Mesendoderm (in vitro differentiated cells): ENCODE results near the gene SMIM12.

ENCODE experiments used
- DNase-seq: peaks from one replicate; pipeline ENCODE4 v3.0.0; 2013
- H2AK5ac ChIP-seq: 2 replicates; pipeline ENCODE4 v1.6.1; 2013; ENCODE audit warnings: low read length, inconsistent platforms
- H2BK120ac ChIP-seq: 2 replicates; pipeline ENCODE4 v1.6.1; 2013; ENCODE audit warnings: low read depth, mild to moderate bottlenecking, low read length, moderate library complexity, mixed read lengths
- H2BK15ac ChIP-seq: replicated peaks from 2 replicates; pipeline ENCODE4 v1.6.1; 2013; ENCODE audit warnings: low read depth, mild to moderate bottlenecking, moderate library complexity
- H2BK5ac ChIP-seq: 2 replicates; pipeline ENCODE4 v1.6.1; 2013; ENCODE audit warnings: low read length, inconsistent platforms
- H3K18ac ChIP-seq: 2 replicates; pipeline ENCODE4 v1.6.1; 2013; ENCODE audit warnings: mild to moderate bottlenecking, low read length, mixed read lengths
- H3K23ac ChIP-seq: one replicate; pipeline ENCODE4 v1.6.1; 2013; ENCODE audit warnings: low read length
- H3K27ac ChIP-seq: 2 replicates; pipeline ENCODE4 v1.5.1; 2013; ENCODE audit warnings: low read depth, mild to moderate bottlenecking, inconsistent platforms, low read length, moderate library complexity
- H3K27me3 ChIP-seq: 2 replicates; pipeline ENCODE4 v1.6.1; 2013; ENCODE audit warnings: low read length, control low read depth, mild to moderate bottlenecking, inconsistent platforms; ENCODE audit not compliant: insufficient read depth, poor library complexity
- H3K36me3 ChIP-seq: 2 replicates; pipeline ENCODE4 v1.6.1; 2013; ENCODE audit warnings: low read length, inconsistent platforms; ENCODE audit not compliant: control insufficient read depth, insufficient read depth
- H3K4ac ChIP-seq: one replicate; pipeline ENCODE4 v1.6.1; 2013; ENCODE audit warnings: low read depth, mild to moderate bottlenecking, low read length, moderate library complexity
- H3K4me1 ChIP-seq: 2 replicates; pipeline ENCODE4 v1.6.1; 2013; ENCODE audit warnings: low read depth, low read length, inconsistent platforms; ENCODE audit not compliant: control insufficient read depth
- H3K4me2 ChIP-seq: 2 replicates; pipeline ENCODE4 v1.6.1; 2013; ENCODE audit warnings: low read length
- H3K4me3 ChIP-seq: 2 replicates; pipeline ENCODE4 v1.5.1; 2013; ENCODE audit warnings: mild to moderate bottlenecking, low read length
- H3K56ac ChIP-seq: one replicate; pipeline ENCODE4 v1.6.1; 2013; ENCODE audit warnings: low read length
- H3K79me1 ChIP-seq: 2 replicates; pipeline ENCODE4 v1.6.1; 2013; ENCODE audit warnings: low read length, inconsistent platforms
- H3K79me2 ChIP-seq: 2 replicates; pipeline ENCODE4 v1.6.1; 2013; ENCODE audit warnings: mild to moderate bottlenecking, low read length; ENCODE audit not compliant: control insufficient read depth, insufficient read depth
- H3K9ac ChIP-seq: 2 replicates; pipeline ENCODE4 v1.6.1; 2013; ENCODE audit warnings: low read length, inconsistent platforms
- H4K5ac ChIP-seq: one replicate; pipeline ENCODE4 v1.6.1; 2013; ENCODE audit warnings: low read length
- H4K8ac ChIP-seq: one replicate; pipeline ENCODE4 v1.6.1; 2013; ENCODE audit warnings: low read depth, mild to moderate bottlenecking, control low read depth, low read length, moderate library complexity
- WGBS: extraction: QIAGEN DNeasy Blood & Tissue Kit; methylation state at CpG from one replicate; pipeline ENCODE4 v1.1.7; 2013; ENCODE audit warnings: low lambda C conversion rate, missing lambda C conversion rate; ENCODE audit not compliant: insufficient coverage; ENCODE audit errors: extremely low coverage; 5-methylcytosine and 5-hydroxymethylcytosine counted together

SMIM12 gene

GRCh38 chr1:34868230-34869049, 8.9 kb upstream of the SMIM12 start:
- no peaks in the 10 kb centered on the region for H3K36me3 ChIP-seq
- H3K27ac ChIP-seq, result no peak overlapping the region
- H3K23ac ChIP-seq, result no peak overlapping the region
- H3K4ac ChIP-seq, result no peak overlapping the region
- no peak overlapping the region for H2AK5ac ChIP-seq
- H2BK15ac ChIP-seq, result no peak overlapping the region
- no peaks in the 10 kb centered on the region for H3K27me3 ChIP-seq
- no peaks in the 10 kb centered on the region for H3K4me1 ChIP-seq
- H3K79me1 ChIP-seq, result no peaks in the 10 kb centered on the region
- no peak overlapping the region for H3K4me3 ChIP-seq
- H2BK5ac ChIP-seq, result no peak overlapping the region
- H4K8ac ChIP-seq, result no peak overlapping the region
- H3K9ac ChIP-seq, result no peak overlapping the region
- no peak overlapping the region for H3K4me2 ChIP-seq
- no peak overlapping the region for H3K56ac ChIP-seq
- DNase-seq, result no peak
- H2BK120ac ChIP-seq, result no peak overlapping the region
- no peaks in the 10 kb centered on the region for H3K79me2 ChIP-seq
- WGBS, result no CpG with 5 or more reads among the region's 44 CpGs
- H4K5ac ChIP-seq, result no peak overlapping the region
- no peak overlapping the region for H3K18ac ChIP-seq

- H3K27ac ChIP-seq, result no peak overlapping the region
- no CpG with 5 or more reads among the region's 6 CpGs for WGBS
- H4K8ac ChIP-seq, result no peak overlapping the region
- H3K18ac ChIP-seq, result no peak overlapping the region
- H3K36me3 ChIP-seq, result no peaks in the 10 kb centered on the region
- no peak overlapping the region for H2BK5ac ChIP-seq
- no peak for DNase-seq
- no peak overlapping the region for H3K56ac ChIP-seq
- no peaks in the 10 kb centered on the region for H3K27me3 ChIP-seq
- no peak overlapping the region for H2AK5ac ChIP-seq
- H3K23ac ChIP-seq, result no peak overlapping the region
- no peak overlapping the region for H2BK15ac ChIP-seq
- no peaks in the 10 kb centered on the region for H3K79me1 ChIP-seq
- H3K9ac ChIP-seq, result no peak overlapping the region
- no peak overlapping the region for H3K4ac ChIP-seq
- H4K5ac ChIP-seq, result no peak overlapping the region
- no peaks in the 10 kb centered on the region for H3K4me1 ChIP-seq
- no peak overlapping the region for H3K4me3 ChIP-seq
- H3K4me2 ChIP-seq, result no peak overlapping the region
- no peak overlapping the region for H2BK120ac ChIP-seq
- H3K79me2 ChIP-seq, result no peaks in the 10 kb centered on the region
These were observed 7.9 kb upstream of the SMIM12 start for GRCh38 chr1:34867415-34867814.

- H3K27me3 ChIP-seq, result no peaks in the 10 kb centered on the region
- no peak overlapping the region for H3K4ac ChIP-seq
- DNase-seq, result no peak
These were observed 7.2 kb upstream of the SMIM12 start for GRCh38 chr1:34866762-34867109.

GRCh38 chr1:34865981-34866761, 6.6 kb upstream of the SMIM12 start:
- Histone ChIP-seq H3K4ac (no peak overlapping the region), H3K56ac (peak overlapping the region; percentile 94), H3K27me3 (no peaks in the 10 kb centered on the region), H2BK120ac (peak overlapping the region; percentile 31), H2BK5ac (no peak overlapping the region), H3K4me1 (no peaks in the 10 kb centered on the region), H3K36me3 (no peaks in the 10 kb centered on the region), H3K9ac (peak overlapping the region; percentile 77), H3K18ac (peak overlapping the region; percentile 85), H3K79me1 (no peaks in the 10 kb centered on the region), H4K5ac (no peak overlapping the region), H3K79me2 (no peaks in the 10 kb centered on the region), H3K27ac (no peak overlapping the region), H2AK5ac (no peak overlapping the region), H3K4me3 (peak overlapping the region; percentile 47), H4K8ac (peak overlapping the region; percentile 91), H3K4me2 (peak overlapping the region; percentile 81), H3K23ac (no peak overlapping the region), H2BK15ac (peak overlapping the region; percentile 10)
- peak; percentile 80 for DNase-seq
- no CpG with 5 or more reads among the region's 81 CpGs for WGBS

More at GRCh38 chr1:34866762-34867109, 7.2 kb upstream of the SMIM12 start:
- Histone ChIP-seq H3K79me1 (no peaks in the 10 kb centered on the region), H2AK5ac (no peak overlapping the region), H3K23ac (no peak overlapping the region), H3K56ac (peak overlapping the region; percentile 78), H3K4me2 (no peak overlapping the region), H3K27ac (no peak overlapping the region), H2BK15ac (no peak overlapping the region), H3K4me3 (no peak overlapping the region), H2BK120ac (no peak overlapping the region), H3K9ac (peak overlapping the region; percentile 64), H4K5ac (no peak overlapping the region), H2BK5ac (no peak overlapping the region), H3K4me1 (no peaks in the 10 kb centered on the region), H3K36me3 (no peaks in the 10 kb centered on the region), H3K79me2 (no peaks in the 10 kb centered on the region), H4K8ac (no peak overlapping the region), H3K18ac (no peak overlapping the region)
- no CpG with 5 or more reads among the region's 9 CpGs for WGBS

- Histone ChIP-seq H3K4me2 (peak overlapping the region; percentile 81), H3K27me3 (no peaks in the 10 kb centered on the region), H3K79me2 (no peaks in the 10 kb centered on the region), H3K4me1 (no peaks in the 10 kb centered on the region), H4K8ac (peak overlapping the region; percentile 91), H3K4ac (no peak overlapping the region), H2AK5ac (no peak overlapping the region), H3K4me3 (no peak overlapping the region), H4K5ac (no peak overlapping the region), H3K56ac (peak overlapping the region; percentile 94), H3K79me1 (no peaks in the 10 kb centered on the region), H3K18ac (peak overlapping the region; percentile 85), H2BK15ac (peak overlapping the region; percentile 10), H3K36me3 (no peaks in the 10 kb centered on the region), H3K9ac (peak overlapping the region; percentile 77), H2BK5ac (no peak overlapping the region), H2BK120ac (peak overlapping the region; percentile 31), H3K27ac (no peak overlapping the region), H3K23ac (no peak overlapping the region)
- DNase-seq, result no peak
- no CpG with 5 or more reads among the region's 25 CpGs for WGBS
These were observed 6.0 kb upstream of the SMIM12 start for GRCh38 chr1:34865573-34865972.
